Breast epithelium (tissue), 3 donors: ENCODE data around the gene LRP6.

Experiments used
- POLR2A ChIP-seq: fragments of 450-650 bp; IDR thresholded peaks from one replicate; pipeline ENCODE4 v1.6.1; 2016; ENCODE audit warnings: antibody characterized with exemption, mild to moderate bottlenecking, moderate library complexity
- TF ChIP-seq, protein P1 (sequence below), 3 donors: fragments of 450-650 bp; IDR thresholded peaks; one replicate each; pipeline ENCODE4 v1.5.1; 2016 to 2017; ENCODE audit warnings: antibody characterized with exemption in 3 of 3, mild to moderate bottlenecking in 3 of 3, moderate library complexity in 3 of 3

DNA sequence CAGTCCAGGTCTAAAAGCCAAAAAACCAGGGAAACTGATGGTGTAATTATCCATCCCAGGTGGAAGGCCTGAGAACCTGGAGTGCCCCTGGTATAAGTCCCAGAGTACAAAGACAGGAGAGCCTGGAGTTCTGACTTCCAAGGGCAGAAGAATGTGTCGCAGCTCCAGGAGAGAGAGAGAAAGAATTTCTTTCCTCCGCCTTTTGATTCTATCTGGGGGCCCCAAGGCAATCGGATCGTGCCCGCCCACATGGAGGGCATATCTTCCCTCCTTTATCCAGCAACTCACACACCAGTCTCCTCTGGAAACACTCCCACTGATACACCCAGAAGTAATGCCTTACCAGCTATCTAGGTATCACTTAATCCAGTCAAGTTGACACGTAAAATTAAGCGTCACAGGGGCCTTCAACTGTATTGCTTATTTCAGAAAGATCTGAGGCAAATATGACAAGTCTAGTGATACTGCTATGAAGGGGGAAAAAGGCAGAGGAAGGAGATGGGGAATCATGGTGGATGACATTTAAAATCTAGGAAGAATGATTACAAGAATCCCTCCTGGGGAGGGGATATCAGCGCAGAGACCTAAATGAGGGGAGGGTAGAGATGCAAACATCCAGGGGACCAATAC, 30.5 kb upstream of the LRP6 start:
- TF ChIP-seq POLR2A, result no peak
- TF ChIP-seq, protein P1, sequence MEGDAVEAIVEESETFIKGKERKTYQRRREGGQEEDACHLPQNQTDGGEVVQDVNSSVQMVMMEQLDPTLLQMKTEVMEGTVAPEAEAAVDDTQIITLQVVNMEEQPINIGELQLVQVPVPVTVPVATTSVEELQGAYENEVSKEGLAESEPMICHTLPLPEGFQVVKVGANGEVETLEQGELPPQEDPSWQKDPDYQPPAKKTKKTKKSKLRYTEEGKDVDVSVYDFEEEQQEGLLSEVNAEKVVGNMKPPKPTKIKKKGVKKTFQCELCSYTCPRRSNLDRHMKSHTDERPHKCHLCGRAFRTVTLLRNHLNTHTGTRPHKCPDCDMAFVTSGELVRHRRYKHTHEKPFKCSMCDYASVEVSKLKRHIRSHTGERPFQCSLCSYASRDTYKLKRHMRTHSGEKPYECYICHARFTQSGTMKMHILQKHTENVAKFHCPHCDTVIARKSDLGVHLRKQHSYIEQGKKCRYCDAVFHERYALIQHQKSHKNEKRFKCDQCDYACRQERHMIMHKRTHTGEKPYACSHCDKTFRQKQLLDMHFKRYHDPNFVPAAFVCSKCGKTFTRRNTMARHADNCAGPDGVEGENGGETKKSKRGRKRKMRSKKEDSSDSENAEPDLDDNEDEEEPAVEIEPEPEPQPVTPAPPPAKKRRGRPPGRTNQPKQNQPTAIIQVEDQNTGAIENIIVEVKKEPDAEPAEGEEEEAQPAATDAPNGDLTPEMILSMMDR (IDR thresholded peaks at IDR 0.05), result no peak
